VCaP (cell line): ENCODE measurements around the gene AFAP1.

Experiments
- H3K27ac ChIP-seq: fragments of 450-650 bp; 2 replicates; pipeline ENCODE4 v1.5.1; 2017
- TF ChIP-seq, protein P1 (sequence below): fragments of 450-650 bp; conservative IDR thresholded peaks from 2 replicates; pipeline ENCODE4 v1.5.1; 2017; ENCODE audit warnings: mild to moderate bottlenecking, moderate library complexity

The AFAP1 gene

DNA sequence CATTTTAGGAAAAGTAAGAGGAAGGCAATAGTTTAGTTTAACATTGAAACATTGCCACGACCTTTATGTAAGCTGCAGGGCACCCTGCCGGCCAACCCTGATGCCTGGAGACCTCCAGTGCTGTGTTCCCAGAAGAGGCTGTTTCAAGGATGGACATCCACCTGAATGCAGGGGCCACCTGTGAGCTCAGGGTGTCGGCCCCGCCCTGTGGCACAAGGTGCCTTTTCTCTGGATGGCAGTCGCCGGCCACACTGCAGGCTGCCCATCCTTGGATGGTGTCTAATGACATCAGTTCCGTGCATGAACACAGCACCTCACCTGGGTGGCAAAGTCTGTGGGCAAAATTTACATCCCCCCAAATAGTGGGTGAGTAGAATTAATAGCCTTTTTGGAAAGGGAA lies 180.0 kb downstream of the AFAP1 start:
- TF ChIP-seq, protein P1, sequence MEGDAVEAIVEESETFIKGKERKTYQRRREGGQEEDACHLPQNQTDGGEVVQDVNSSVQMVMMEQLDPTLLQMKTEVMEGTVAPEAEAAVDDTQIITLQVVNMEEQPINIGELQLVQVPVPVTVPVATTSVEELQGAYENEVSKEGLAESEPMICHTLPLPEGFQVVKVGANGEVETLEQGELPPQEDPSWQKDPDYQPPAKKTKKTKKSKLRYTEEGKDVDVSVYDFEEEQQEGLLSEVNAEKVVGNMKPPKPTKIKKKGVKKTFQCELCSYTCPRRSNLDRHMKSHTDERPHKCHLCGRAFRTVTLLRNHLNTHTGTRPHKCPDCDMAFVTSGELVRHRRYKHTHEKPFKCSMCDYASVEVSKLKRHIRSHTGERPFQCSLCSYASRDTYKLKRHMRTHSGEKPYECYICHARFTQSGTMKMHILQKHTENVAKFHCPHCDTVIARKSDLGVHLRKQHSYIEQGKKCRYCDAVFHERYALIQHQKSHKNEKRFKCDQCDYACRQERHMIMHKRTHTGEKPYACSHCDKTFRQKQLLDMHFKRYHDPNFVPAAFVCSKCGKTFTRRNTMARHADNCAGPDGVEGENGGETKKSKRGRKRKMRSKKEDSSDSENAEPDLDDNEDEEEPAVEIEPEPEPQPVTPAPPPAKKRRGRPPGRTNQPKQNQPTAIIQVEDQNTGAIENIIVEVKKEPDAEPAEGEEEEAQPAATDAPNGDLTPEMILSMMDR: no peak
- no peak overlapping the region for H3K27ac ChIP-seq

- TF ChIP-seq, protein P1: no peak
- no peak overlapping the region for H3K27ac ChIP-seq
These were observed 180.4 kb downstream of the AFAP1 start for GRCh38 chr4:7759216-7759615.

GRCh38 chr4:7758476-7758875 lies 181.2 kb downstream of the AFAP1 start:
- TF ChIP-seq, protein P1: no peak
- peak overlapping the region; percentile 37; the same call in 1 of the 2 replicates for H3K27ac ChIP-seq

GRCh38 chr4:7757501-7758471 lies 181.9 kb downstream of the AFAP1 start:
- peak overlapping the region; percentile 37; the same call in 1 of the 2 replicates for H3K27ac ChIP-seq
- TF ChIP-seq, protein P1: no peak

DNA sequence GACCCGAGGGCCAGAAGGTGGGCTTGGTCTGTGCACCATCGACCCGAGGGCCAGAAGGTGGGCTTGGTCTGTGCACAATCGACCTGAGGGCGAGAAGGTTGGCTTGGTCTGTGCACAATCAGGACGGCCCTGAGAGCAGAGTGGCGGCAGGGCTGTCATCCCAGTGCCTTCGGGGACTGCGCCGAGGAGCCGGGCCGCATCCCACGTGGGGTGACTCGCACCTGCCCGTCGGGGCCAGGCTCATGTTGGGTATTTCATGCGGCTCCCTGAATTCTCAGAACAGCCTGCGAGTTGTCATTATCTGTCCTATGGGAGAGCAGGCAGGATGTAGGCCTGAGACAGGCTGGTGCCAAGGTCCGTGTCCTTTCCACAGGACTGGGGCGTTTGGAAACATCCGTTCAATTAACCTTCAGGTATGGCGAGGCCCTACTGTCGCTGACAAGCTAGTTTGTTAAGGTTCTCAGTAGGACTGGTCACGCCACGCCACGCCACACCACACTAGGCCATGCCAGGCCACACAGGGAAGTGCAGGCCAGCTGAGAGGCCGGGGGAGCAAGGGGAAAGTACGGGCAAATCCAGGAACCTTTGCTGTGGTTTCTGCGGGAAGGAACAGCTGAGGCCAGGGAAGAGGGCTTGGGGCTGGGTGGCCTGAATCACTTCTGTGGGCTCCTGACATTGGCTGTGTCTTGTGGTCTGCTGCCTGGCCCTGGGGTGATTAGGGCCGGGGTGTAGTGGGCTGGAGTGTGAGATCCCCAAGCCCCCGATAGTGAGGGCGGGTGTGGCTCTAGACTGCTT lies 182.9 kb downstream of the AFAP1 start:
- TF ChIP-seq, protein P1: no peak
- peak overlapping the region; percentile 37; the same call in 1 of the 2 replicates for H3K27ac ChIP-seq

DNA sequence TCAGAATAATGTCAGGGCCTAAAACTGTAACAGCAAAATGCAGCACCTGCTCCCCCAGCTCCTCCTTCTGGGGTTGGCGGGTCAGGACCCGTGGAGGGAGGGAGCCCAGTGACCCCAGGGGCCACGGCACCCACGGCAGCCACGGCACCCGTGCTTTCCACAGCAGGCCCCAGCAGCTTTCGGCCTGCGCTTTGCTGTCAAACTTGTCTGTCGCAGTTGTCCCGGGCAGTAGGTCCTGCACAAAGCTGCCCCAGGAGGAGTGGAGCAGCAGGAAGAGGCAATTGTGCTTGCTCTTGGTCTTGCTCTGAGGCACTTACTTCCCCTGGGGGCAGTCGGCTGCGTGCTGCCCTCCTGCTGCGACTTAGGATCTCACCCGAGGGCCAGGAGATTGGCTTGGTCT lies 183.6 kb downstream of the AFAP1 start:
- TF ChIP-seq, protein P1: no peak
- no peak overlapping the region for H3K27ac ChIP-seq

DNA sequence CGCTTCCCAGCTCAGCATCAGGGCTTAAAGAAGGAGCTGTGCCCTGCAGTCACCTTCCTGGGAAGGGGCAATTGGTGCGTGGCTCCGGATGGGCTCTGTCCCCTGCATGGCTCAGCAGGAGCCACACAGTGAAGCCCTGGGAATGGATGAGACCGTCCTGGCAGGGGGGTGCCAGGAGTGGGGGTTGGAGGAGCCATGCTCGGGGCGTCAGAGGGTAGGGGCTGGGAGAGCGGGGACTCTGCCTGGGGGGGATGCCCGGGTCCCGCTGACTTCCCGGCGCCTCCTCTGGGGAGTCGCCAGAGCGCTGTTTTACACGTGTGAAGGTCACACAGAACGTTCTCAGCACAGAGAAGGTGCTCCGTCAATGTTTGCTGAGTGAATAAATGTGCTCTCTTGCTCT lies 184.1 kb downstream of the AFAP1 start:
- H3K27ac ChIP-seq: no peak overlapping the region
- TF ChIP-seq, protein P1: no peak
